Right lung (tissue), 5 donors: ENCODE results near the gene HDAC9. TPM values are rescaled to one million over a fixed set of nuclear protein-coding genes. Genes with fewer than 3 reads are reported as not detected.

Experiments used
- DNase-seq, 2 donors: peaks; one replicate each; pipeline ENCODE4 v3.0.0-alpha.2; 2013
- polyA plus RNA-seq, 5 donors: library from polyadenylated mRNA; unstranded; fragments of 120-200 nt; gene quantifications; one replicate each; pipeline versions ENCODE4 v1.2.1 to v1.2.3, GENCODE V29; 2013; ENCODE audit warnings: inconsistent platforms in 1 of 5, low replicate concordance in 1 of 5; ENCODE audit not compliant: insufficient read length in 5 of 5, insufficient read depth in 1 of 5

HDAC9 gene
- polyA plus RNA-seq, 5 donors: 6.5 to 12.3 (median 11.1) TPM

DNA sequence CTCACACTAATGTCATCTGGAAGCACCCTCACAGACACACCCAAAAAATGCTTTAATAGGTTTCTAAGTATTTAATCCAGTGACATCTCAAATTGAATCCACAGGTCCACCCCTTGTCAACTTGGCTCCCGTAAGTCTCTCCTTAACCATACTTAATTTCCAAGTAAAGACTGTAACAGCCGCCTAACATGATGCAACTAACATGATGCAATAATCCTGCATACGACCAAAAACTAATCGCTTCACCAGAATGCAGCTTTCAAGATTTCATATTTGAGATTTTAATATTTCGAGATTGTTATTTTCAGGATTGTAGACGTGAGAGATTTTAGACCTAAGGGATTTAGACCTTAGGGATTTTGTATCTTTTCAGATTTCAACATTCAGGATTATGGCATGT is 3.7 kb upstream of the HDAC9 start:
- no peak for DNase-seq

DNA sequence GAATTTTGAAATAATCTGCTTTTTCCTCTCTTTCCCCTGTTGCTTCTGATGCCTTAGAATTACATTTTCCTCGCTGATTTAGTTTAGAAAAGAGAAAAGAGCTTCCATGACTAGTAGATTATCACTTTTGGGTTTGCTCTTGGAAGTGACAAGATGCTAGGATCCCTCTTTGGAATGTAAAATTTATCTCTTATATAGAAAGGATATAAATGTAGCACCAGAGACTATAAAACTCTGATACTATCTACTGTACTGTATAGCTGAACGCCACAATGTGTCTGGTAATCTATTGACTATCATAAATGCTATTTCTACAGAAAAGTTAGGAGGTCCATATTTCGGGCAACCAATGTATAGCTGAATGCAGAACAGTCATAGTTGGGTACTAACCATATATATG is 1.1 kb upstream of the HDAC9 start:
- DNase-seq: no peak

DNA sequence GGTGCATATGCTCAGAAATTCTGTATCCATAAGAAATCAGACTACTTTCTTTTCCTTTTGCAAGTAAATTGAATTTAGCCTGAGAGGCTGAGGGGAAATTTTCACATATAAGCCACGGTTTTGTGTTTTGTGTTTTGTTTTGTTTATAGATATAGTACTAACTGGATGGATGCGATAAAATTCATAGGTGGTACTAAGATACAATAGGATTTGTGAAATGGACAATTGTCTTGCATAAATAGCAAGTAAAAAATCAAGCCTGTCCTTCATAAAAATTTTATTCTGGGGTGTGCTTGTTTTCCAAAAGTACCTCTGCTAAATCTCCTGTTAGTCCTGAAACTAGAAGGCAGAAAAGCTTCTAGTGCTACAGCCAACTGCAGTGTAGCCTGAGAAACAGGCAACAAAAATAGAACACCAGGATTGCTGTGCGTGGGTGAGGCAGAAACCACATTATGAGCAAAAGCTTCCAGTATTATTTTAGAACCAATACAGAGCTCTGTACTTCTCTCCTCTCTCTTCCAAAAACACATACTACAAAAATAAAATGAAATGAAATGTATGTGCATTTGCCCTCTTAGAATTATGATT is 634 bp upstream of the HDAC9 start:
- DNase-seq: no peak

DNA sequence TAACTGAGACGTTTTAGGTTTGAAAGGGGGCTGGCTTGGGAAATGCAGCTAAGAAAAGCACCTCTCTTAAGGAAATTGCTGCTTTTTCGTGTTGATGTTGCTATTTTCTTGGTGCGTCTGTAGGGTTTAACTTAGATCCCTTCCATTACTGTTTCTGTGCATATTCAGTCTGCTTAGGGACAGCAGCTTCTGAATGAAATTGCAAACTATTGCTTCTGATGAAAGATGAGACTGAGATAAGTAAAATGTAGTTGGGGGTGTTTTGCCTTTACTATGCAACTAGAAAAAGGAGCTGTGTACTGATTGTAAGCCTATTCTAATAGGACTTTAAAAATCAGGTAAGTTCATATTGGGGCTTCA is 772 bp downstream of the HDAC9 start:
- DNase-seq: no peak

DNA sequence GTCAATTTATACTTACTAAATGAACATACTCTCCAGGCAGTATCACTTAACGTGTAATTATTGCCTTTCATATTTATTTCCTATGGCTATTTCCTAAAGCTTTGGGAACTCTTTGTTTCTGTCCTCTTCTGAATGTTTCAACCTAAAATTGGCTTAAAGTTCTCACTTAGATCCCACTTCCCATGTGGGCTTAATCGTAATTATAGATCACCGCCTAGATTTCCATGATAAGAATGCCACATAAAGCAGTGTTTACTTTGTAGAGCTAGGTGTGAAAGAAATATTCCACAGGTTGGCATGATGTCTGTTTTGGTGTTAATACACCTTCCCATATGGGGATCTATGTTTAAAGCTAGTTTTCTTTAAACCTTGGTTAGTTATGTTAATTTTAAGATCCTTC is 1.5 kb downstream of the HDAC9 start:
- no peak for DNase-seq

DNA sequence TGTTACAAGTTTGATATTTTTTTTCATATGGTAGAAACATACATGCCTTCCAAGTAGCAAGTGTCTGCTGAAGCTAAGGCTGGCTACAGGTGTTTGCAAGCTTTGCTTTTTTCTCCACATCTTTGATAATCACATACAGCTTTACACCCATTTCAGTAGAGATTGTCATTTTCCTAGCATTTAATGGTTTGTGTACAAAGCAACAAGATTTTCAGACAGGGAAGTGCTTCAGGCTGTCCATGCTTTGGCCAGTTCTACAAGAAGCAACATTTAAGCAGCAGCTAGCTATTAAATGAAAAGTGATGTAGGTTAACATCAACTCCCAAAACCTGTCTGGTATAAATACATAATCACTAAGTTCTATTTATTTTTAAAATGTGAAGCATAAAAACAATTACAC is 2.3 kb downstream of the HDAC9 start:
- no peak for DNase-seq

DNA sequence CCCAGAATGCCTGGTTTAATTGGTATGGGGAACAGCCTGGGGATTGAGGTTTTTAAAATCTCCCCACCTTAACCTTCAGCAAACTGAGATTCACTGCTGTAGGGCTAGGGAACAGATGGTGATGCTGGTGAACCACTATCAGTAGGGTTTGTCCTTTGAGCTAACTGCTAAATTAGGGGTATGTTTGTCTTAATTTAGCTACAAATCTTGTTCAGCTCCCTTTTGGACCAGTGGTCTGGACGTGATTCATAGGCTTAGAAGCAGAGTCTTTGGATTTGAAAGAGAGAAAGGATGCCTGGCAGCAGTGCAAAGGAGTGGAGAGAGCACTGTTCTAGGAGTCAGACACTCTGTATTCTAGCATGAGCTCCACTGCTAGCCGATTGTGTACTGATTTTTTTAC is 2.8 kb downstream of the HDAC9 start:
- no peak for DNase-seq

DNA sequence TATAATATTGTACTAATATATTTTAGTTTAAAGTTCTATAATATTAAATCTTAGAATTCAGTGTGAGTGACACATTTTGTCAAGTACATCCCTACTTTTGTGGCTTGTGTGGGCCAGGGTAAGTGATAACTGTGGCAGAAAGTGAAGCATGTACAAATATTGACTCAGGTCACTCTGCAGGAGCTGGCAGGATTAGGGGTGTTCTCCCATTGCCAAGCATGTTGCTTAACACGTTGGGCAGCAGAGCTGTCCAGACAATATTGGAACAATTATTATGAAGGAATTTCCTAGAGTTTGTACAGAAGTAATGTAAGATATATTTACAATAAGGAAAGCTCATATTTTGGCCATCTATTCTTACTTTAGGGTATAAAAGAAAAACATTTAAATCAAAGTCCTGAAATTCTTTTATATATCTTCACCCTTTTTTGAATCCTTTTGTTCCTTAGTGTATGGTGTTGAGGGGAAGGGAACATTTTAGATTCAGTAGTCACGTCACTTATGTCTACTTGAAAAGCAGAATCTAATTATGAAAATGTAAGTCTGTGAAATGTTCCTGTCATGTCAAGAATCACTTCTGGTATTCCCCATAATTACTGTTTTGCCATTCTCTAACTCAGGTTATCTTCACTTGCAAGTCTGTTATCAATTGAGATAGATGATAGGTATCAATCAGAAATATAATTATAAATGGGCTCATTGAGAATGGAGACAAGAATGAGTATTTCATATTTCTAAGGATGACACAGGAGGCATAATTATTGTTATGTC is 4.0 kb downstream of the HDAC9 start:
- DNase-seq: no peak

DNA sequence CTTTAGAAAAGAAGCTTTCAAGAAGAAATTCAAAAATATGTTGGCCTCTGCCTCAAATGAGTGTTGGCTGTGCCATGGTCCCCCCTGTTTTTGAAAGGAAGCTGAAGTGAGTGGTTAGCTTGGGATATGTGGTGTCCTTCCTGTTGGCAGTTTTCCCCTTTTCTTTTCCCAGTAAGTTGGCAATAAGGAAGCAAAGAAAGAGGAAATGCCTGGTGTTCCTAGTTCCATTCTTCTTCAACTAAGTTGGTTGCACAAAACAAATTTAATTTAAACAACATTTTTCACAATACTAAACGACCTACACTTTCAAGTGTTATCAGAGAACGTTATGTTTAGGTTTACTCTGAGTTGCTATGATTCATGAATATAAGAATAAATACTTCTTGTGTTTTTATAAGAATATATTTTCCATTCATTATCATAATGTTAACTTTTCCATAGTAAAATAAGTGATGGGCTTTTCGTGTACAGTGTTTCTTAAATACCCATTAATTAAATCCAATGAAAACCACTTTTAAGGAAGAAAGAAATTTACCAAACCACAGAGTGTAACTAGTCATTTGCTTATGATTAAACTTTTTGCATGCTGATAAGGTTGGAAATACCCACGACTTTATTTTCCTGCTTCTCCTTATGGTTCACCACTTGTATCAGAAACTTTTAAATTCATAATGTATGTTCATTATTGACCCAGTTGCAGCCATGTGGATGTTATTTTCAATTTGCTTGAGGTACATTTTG is 7.7 kb downstream of the HDAC9 start:
- no peak for DNase-seq

DNA sequence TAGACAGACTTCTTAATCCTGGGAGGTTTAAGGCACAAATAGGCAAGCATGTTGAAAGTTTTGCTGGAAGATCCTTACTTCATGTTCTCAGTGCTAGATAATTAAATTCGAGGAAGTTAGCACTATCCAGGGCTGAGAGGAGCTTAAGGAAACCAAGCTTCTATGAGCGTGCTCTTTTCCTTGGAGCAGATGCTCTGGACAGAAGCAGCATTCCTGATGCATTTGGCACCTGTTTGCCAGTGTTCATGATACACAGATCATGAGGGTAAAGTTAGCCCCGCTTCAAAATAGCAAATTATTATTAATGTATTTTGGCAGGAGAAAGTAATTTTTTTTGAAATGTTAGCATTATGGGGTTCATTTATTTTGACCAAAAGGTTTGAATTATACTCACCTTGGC is 9.4 kb downstream of the HDAC9 start:
- DNase-seq: no peak

DNA sequence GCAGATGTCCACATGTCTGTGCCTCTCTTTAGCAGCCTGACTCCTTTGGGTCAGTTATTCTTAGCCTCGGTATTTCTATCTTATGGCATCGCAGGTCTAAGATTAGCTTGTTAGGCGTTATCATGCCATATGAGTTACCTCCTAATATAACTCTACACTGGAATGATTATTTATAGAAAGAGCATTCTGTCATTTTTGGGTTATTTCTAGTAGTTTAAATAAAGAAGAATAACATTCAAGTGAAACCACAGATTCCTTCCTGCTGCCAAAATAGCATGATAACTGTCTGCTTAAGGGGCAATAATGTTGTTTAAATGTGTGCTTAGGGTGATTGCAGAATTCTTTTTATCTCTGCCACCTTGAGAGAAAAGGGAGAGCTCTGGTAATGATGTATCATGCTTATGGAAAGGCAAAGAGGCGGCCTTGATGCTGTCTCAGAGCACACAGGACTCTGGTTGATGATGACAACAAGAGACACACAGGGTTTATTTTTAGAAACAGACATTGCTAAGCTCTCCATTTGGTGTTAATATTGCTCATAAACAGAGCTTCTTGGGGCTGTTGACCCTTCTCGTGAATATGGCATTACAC is 10.4 kb downstream of the HDAC9 start:
- DNase-seq: no peak

DNA sequence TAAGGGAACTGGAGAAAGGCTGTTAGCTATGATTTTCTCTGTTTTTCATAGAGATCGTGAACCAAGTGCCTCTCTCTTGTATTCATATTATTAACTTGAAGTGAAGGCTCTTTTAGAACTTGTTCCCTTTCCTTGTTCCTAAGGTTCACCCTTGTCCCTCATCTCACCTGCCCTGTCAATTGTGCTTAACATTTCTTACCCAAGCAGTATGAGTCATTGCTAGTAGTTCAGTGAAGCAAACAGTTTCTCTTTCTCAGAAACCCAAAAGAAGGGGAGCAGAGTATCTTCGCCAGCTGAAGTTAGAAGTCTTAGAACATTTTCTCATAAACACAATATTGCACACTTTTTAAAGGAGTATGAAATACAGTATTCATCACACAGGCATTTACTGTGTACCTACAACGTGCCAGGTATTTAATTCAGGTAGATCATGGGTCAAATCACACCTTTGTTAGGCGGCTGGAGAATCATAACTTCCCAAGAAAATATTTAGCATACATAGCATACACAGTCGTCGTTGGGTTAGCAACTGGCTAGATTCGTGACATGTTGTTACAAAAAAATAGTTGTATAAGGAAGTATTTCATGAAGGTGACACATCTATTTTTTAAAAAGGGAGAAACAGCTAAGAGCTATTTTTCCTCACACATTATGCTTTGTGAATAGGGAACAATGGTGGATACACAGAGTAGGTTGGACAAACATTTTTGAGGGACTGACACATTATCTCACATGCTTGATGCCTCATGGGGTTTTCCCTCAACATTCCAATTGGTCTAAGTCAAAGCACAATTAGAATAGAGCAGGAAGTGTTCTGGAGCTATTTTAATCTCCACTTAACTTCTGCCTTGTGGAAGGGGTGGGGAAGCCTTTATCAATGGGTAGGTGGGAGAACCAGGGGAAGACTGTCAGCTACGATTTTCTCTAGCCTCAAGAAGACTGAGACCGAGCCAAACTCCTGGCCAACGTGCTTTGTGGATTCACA is 13.2 kb downstream of the HDAC9 start:
- DNase-seq: no peak

DNA sequence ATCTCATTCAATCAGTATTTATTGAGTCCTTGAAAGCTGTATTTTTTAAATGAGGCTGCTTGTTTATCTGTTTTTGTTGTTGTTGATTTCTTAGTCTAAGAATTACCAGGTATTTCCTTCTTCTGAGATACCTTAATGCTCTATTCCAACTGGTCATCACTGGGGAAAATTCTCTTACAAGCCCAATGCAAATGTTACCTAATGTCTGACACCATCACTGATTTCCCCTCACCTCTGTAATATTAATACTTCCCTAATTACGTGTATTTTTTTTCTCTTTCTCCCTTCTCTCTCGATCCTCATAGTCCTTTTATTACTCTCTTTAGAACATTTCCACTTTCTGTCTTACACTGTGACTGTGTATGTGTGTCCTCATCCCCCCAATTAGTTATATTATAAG is 13.9 kb downstream of the HDAC9 start:
- DNase-seq: no peak

DNA sequence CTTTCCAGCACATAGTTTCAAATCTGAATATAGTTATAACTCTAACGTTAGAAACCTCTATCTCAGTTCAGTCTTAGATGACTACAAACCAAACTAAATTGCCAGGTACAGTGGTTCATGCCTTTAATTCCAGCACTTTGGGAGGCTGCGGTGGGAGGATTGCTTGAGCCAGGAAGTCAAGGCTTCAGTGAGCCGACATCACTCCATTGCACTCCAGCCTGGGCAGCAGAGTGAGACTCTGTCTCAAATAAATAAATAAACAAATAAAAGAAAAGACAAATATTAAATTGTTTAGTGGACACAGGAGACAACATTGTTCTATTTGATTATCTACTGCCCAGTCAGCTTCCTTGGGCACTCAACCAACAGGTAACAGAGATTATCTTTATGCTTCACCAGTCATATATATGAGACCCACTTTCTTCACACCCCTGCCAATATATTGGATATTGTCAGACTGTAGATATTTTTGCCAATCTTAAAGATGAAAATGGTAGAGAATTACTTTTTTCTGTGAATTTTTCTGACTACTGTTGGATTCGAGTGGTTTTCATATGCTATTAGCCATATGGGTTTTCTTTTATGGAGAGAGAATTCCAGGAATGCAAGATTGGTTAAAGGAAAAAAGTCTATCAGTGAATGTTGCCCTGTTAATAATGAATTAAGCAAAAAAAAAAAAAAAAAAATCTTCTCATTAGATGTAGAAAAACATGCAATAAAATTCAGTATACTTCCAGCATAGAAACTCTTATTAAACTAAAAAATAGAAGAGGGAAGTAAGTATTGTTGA is 16.0 kb downstream of the HDAC9 start:
- no peak for DNase-seq

DNA sequence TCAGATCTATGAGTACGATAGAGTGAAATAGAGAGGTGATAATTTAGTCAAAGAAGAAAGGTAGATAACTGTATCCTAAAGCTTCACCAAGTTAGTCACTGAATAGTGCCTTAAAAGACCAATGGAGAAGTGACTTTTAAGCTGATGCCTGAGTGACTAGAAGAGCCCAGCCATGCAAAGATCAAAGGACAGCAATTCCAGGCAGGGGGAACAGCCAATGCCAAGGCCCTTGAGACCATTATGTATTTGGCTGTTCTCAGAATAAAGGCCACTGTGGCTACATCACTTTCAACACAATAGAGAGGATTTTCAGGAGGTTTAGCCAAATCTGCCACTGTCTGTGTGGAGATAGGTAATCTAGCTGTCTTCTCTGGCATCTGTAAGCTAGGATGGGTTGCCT is 17.8 kb downstream of the HDAC9 start:
- no peak for DNase-seq

DNA sequence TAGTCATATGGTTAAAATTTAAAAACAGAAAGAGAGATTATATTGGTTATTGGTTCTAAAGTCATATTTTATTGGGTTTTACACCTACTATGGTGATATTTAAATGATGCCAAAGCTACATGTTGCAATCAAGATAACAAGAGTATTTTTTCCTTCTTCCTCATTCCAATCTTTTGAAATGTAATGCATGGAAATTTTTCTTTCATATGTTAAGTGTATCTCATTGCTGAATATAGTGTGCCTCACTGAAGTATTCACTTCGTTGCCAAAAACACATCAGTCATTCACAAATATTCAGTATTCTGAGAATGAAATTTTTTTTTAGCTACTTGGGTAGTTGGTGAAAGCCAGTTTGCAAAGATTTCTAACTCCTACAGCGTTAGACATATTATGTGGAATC is 19.5 kb downstream of the HDAC9 start:
- DNase-seq: no peak

DNA sequence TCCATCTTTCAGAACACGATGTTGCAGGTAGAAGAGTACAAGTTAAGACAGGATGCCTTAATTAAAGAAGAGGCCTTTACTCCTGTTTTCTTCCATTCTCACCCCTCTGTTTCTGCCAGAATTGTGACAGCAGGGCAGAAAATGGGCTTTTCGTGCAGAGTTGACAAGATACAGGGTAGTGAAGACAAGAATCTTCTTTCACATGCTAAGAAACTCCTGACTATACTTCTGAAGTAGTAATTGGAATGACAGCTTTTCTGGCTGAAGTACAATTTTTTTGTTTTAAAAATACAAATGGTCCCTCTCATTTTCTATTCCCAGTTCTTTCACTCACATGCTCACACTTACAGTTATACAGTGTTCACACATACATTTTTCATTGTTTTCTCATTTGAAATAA is 22.1 kb downstream of the HDAC9 start:
- no peak for DNase-seq

DNA sequence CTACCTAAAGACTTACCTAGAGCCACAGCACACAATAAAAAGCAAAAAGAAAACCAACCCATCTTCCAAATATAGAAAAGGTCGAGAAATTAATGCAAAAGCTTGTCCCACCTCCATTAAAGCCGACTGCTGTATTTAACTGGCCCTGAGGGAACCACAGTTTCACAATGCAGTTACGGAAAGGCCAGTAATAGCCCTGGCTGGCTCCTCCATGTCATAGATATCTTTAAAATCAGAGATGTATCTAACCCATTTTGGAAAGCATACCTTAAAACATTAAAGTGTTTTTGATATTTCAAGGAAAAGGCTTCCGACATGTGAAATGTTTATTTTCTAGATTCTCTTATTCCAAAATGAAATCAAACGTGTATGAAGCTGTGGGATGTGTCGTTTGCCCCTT is 23.0 kb downstream of the HDAC9 start:
- no peak for DNase-seq

DNA sequence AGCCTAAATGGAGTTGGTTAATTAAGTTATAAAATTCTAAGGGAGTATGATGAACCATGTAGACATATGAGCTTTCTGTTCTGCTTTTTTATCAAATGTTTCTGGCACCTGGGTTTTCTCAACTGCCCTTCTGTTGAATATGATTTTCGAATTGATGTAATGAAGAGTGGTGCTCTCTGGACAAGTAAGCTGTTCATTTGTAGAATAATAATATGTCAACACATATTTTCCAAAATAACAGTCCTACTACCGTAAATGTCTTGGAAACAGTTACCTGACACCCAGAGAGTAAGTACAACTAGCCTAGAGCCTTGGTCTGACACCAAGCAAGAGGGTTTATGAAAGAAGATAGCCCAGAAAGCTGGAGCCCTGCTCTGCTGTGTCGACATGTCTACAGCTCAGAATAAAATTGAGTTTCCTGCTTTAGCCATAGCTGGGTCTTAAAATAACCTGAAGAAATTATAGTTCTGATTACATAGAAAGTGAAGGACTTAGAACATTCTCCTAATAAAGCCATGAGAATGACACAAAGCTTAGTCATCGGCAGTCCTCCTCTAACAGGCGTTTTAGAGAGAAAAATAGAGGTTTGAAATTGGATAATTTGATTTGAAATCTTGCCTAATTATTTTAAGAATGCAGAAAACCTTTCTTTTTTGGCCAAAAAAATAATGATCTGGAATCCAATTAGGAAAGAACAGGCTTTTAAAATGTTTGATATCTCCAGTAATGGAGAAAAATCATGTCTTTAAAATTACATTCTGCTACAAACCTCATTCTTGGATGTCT is 25.1 kb downstream of the HDAC9 start:
- DNase-seq: no peak

DNA sequence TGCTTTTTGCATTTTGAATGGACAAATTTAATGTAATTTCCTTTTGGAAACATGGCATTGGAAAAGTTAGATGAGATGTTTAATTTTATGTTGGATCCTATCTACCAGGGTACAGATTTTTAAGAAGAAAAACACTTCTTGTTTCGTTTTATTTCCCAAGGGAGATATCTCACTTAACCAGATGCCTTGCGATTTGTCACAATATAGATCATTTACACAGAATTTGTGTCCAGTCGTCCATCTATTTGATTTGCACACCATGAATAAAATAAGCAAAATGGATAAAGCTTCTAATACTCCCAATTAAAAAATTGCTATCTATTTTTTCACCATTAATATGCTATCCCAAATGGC is 25.7 kb downstream of the HDAC9 start:
- no peak for DNase-seq
